Measurements from ENCODE around the gene PDZD7. TPM values are rescaled to one million over a fixed set of nuclear protein-coding genes. Genes with fewer than 3 reads are reported as not detected.

PDZD7 gene
- total and polyA plus RNA-seq, 9 of the 15 experiments (the other 6 are each of a cell fraction or from before 2014, with no cell fraction given), result 0.04 to 0.24 (median 0.08) TPM; not detected in 3

GRCh38 chr10:101018600-101019439 is 12.1 kb downstream of the PDZD7 start (continued):
- TF ChIP-seq HDAC3 (IDR thresholded peaks at IDR 0.05; ENCODE audit: borderline replicate concordance, partially characterized antibody) (no peak), MAZ (CRISPR knock-in tag; conservative IDR thresholded peaks at IDR 0.05 in 1 of 2, IDR thresholded peaks at IDR 0.05 in 1 of 2) (0 out of 4 replicates have a peak, but pooled peaks of 1 of the 2 experiments have one; percentile 27), SMAD2 (IDR thresholded peaks at IDR 0.05; ENCODE audit: low read depth, low read length) (no peak)

GRCh38 chr10:101018118-101018599 is 12.8 kb downstream of the PDZD7 start:
- no peak overlapping the region for H3K27ac ChIP-seq (ENCODE audit: extremely low read depth, low read depth, low read length)
- H3K79me2 ChIP-seq (ENCODE audit: control insufficient read depth, insufficient read depth, low read length), result no peaks in the 10 kb centered on the region
- H4K20me1 ChIP-seq (replicated peaks; ENCODE audit: control insufficient read depth, insufficient read depth, low read length), result no peaks in the 10 kb centered on the region
- no peaks in the 10 kb centered on the region for H3K27me3 ChIP-seq (ENCODE audit: control insufficient read depth in 2 of 2, insufficient read depth in 2 of 2, low read length in 2 of 2)
- no peak overlapping the region for H3K4me2 ChIP-seq (ENCODE audit: insufficient read depth, low read length)
- H3K4me3 ChIP-seq, result no peak overlapping the region
- ChIA-PET POLR2A (interaction anchor here (0.6 to 1.0 kb wide), 2 partner anchors 36 to 139 kb away, joined by 3 read pairs; no protein-coding TSS in a partner anchor), CTCF (ENCODE audit: low intra/inter-chr PET ratio) (interaction anchor here (1.7 kb wide), 1 partner anchor 49 kb away, joined by 18 read pairs; no protein-coding TSS in a partner anchor)
- intact Hi-C loops (cut with micrococcal nuclease) (loop anchor here (10.0 kb wide), 1 partner anchor 47 kb away; the partner anchor contains the start of gene KAZALD1), in situ Hi-C loops (cut with MboI) (loop anchor here (10.0 kb wide), 1 partner anchor 463 kb away; no protein-coding TSS in a partner anchor)
- no peaks in the 10 kb centered on the region for H3K9me1 ChIP-seq (ENCODE audit: control insufficient read depth, insufficient read depth, low read length)
- no peak for FAIRE-seq
- H3K9me3 ChIP-seq (replicated peaks; ENCODE audit: control insufficient read depth, insufficient read depth, low read depth, low read length), result no peaks in the 10 kb centered on the region
- no peak overlapping the region for H3K9ac ChIP-seq (ENCODE audit: insufficient read depth in 1 of 2, low read depth in 2 of 2, low read length in 2 of 2)
- BruUV-seq (replicated peaks), result no TSS peak
- no peak for ATAC-seq
- WGBS (ENCODE audit: insufficient coverage, low coverage, missing lambda C conversion rate), result 64% methylated on average over 5 of the region's 20 CpGs
- DNase-seq (ENCODE audit: extremely low read depth in 1 of 4, low spot score in 3 of 4), result no peak
- H2AFZ ChIP-seq (ENCODE audit: low read depth, low read length), result peak overlapping the region; percentile 72; the same call in 1 of the 2 replicates
- H3K36me3 ChIP-seq (ENCODE audit: control insufficient read depth, insufficient read depth, low read length), result no peaks in the 10 kb centered on the region
- peaks cover 0 to 13% of the 10 kb centered on the region in 2 experiments; a peak in 4 of 5 replicates for H3K4me1 ChIP-seq (replicated peaks in 1 of 2; ENCODE audit: control insufficient read depth in 2 of 2, insufficient read depth in 2 of 2, low read length in 2 of 2)
- TF ChIP-seq ZNF12 (CRISPR knock-in tag; IDR thresholded peaks at IDR 0.05) (no peak), ZBTB9 (CRISPR knock-in tag; IDR thresholded peaks at IDR 0.05) (no peak), ZNF197 (CRISPR knock-in tag; IDR thresholded peaks at IDR 0.05; ENCODE audit: low read depth) (no peak), AFF1 (IDR thresholded peaks at IDR 0.05; ENCODE audit: low read depth in 1 of 2, partially characterized antibody in 2 of 2) (no peak), GABPB2 (CRISPR knock-in tag; conservative IDR thresholded peaks at IDR 0.05) (no peak), ARID3B (CRISPR knock-in tag; IDR thresholded peaks at IDR 0.05; ENCODE audit: borderline replicate concordance) (no peak), GATAD2A (IDR thresholded peaks at IDR 0.05) (no peak)
